Calu3 (cell line): Measurements from ENCODE around the gene STK39. TPM values are rescaled to one million over a fixed set of nuclear protein-coding genes. Genes with fewer than 3 reads are reported as not detected.
A peak's percentile ranks its signal among the peaks of the same experiment; 100 is the strongest.

Source experiments
- BruUV-seq: library from RNA; stranded (reverse); fragments of 400-500 nt; replicated peaks from 2 replicates; lab custom pipeline; 2021; lab: Mats Ljungman, UMichigan
- CTCF ChIA-PET: fragments of 300-600 bp; sonication (Branson Sonifier 250); formaldehyde crosslinking; loops from one replicate; lab custom pipeline; 2022; ENCODE audit warnings: antibody characterized with exemption; lab: Charles Lee
- DNase-seq: peaks from one replicate; pipeline ENCODE4 v3.0.0; 2022
- H3K27ac Mint-ChIP-seq: one replicate; pipeline ENCODE4 v1.8.0; 2022; ENCODE audit warnings: mixed read lengths; ENCODE audit not compliant: unreplicated experiment
- H3K27me3 Mint-ChIP-seq: one replicate; pipeline ENCODE4 v1.8.0; 2022; ENCODE audit warnings: mixed read lengths; ENCODE audit not compliant: unreplicated experiment
- H3K36me3 Mint-ChIP-seq: one replicate; pipeline ENCODE4 v1.8.0; 2022; ENCODE audit warnings: mild to moderate bottlenecking, moderate library complexity, mixed read lengths; ENCODE audit not compliant: insufficient read depth, unreplicated experiment
- H3K4me1 Mint-ChIP-seq: one replicate; pipeline ENCODE4 v1.8.0; 2022; ENCODE audit warnings: mild to moderate bottlenecking, low read depth, mixed read lengths; ENCODE audit not compliant: unreplicated experiment
- H3K4me3 Mint-ChIP-seq: one replicate; pipeline ENCODE4 v1.8.0; 2022; ENCODE audit warnings: mild to moderate bottlenecking, low read depth, moderate library complexity, mixed read lengths; ENCODE audit not compliant: unreplicated experiment
- H3K9me3 Mint-ChIP-seq: one replicate; pipeline ENCODE4 v1.8.0; 2022; ENCODE audit warnings: low read depth, mixed read lengths; ENCODE audit not compliant: unreplicated experiment
- CTCF ChIP-seq: fragments of 200-600 bp; IDR thresholded peaks from one replicate; pipeline ENCODE4 v1.8.0; 2022; ENCODE audit warnings: antibody characterized with exemption; ENCODE audit not compliant: unreplicated experiment
- intact Hi-C: fragments of 100-400 bp; cut with micrococcal nuclease; formaldehyde crosslinking; loops from one replicate; pipeline ENCODE4 v1.10.0; 2022; ENCODE audit not compliant: unreplicated experiment
- total RNA-seq: library from RNA; stranded (reverse); gene quantifications from 2 replicates; pipeline ENCODE4 v1.2.3, GENCODE V29; 2022

Gene STK39
- total RNA-seq, 1 experiment from 2014 or later: 110 TPM

- Mint-ChIP-seq H3K4me3 (no peak overlapping the region), H3K27me3 (no peaks in the 10 kb centered on the region), H3K27ac (peak overlapping the region; percentile 75), H3K36me3 (peaks cover 43% of the 10 kb centered on the region), H3K9me3 (no peaks in the 10 kb centered on the region), H3K4me1 (peaks cover 29% of the 10 kb centered on the region)
- DNase-seq: no peak
- intact Hi-C loops: loop anchor here (2.0 to 10.0 kb wide), 2 partner anchors 15 to 167 kb away; no protein-coding TSS in a partner anchor
- no peak for TF ChIP-seq CTCF
- CTCF ChIA-PET: no interaction called here
- no TSS peak for BruUV-seq
Measured at GRCh38 chr2:168167511-168168263, 79.7 kb downstream of the STK39 start.

- BruUV-seq: no TSS peak
- Mint-ChIP-seq H3K27me3 (no peaks in the 10 kb centered on the region), H3K36me3 (peaks cover 45% of the 10 kb centered on the region), H3K9me3 (no peaks in the 10 kb centered on the region), H3K4me3 (no peak overlapping the region), H3K27ac (peak overlapping the region; percentile 75), H3K4me1 (peaks cover 29% of the 10 kb centered on the region)
- CTCF ChIA-PET: no interaction called here
- peak; percentile 21 for DNase-seq
- intact Hi-C loops: loop anchor here (10.0 kb wide), 1 partner anchor 168 kb away; no protein-coding TSS in a partner anchor
- no peak for TF ChIP-seq CTCF
Measured at GRCh38 chr2:168166902-168167510, 80.4 kb downstream of the STK39 start.

GRCh38 chr2:168165985-168166901 is 81.2 kb downstream of the STK39 start:
- no TSS peak for BruUV-seq
- DNase-seq: no peak
- H3K27ac Mint-ChIP-seq: peak overlapping the region; percentile 75
- H3K4me3 Mint-ChIP-seq: no peak overlapping the region
- H3K36me3 Mint-ChIP-seq: peaks cover 51% of the 10 kb centered on the region
- TF ChIP-seq CTCF: no peak
- intact Hi-C loops: loop anchor here (10.0 kb wide), 1 partner anchor 169 kb away; no protein-coding TSS in a partner anchor
- peaks cover 29% of the 10 kb centered on the region for H3K4me1 Mint-ChIP-seq
- H3K9me3 Mint-ChIP-seq: no peaks in the 10 kb centered on the region
- H3K27me3 Mint-ChIP-seq: no peaks in the 10 kb centered on the region
- CTCF ChIA-PET: no interaction called here

GRCh38 chr2:168165397-168165796 is 82.0 kb downstream of the STK39 start:
- no peak for DNase-seq
- no peaks in the 10 kb centered on the region for H3K9me3 Mint-ChIP-seq
- no peaks in the 10 kb centered on the region for H3K27me3 Mint-ChIP-seq
- H3K4me3 Mint-ChIP-seq: no peak overlapping the region
- TF ChIP-seq CTCF: no peak
- CTCF ChIA-PET: no interaction called here
- no peak overlapping the region for H3K27ac Mint-ChIP-seq
- peaks cover 24% of the 10 kb centered on the region for H3K4me1 Mint-ChIP-seq
- peaks cover 51% of the 10 kb centered on the region for H3K36me3 Mint-ChIP-seq
- intact Hi-C loops: loop anchor here (10.0 kb wide), 1 partner anchor 169 kb away; no protein-coding TSS in a partner anchor
- BruUV-seq: no TSS peak
